Ramos (cell line): Measurements from ENCODE around the gene SLC30A7.
"Not testable (repeated sequence)": the region's sequence is repeated elsewhere in the genome, so short reads cannot be mapped to it uniquely, and the experiment has no call there.

Experiments
- in situ Hi-C: fragments of 300-500 bp; cut with MboI; formaldehyde crosslinking; loops from one replicate; pipeline ENCODE4 v1.14.3; 2022; ENCODE audit warnings: low sequenced_read_pairs; ENCODE audit not compliant: unreplicated experiment

Gene SLC30A7

GRCh38 chr1:100883963-100884362, 11.9 kb upstream of the SLC30A7 start:
- in situ Hi-C loops, result no loop called here

DNA sequence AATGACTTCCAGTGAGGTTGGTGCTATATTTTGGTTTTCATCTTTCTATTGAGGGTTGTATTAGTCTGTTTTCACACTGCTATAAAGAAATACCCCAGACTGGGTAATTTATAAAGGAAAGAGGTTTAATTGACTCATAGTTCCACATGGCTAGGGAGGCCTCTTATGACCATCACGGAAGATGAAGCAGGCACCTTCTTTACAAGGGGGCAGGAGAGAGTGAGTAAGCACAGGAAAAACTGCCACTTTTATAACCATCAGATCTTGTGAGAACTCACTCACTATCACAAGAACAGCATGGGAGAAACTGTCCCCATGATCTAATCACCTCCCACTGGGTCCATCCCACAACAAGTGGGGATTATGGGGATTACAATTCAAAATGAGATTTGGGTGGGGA, 6.9 kb upstream of the SLC30A7 start:
- in situ Hi-C loops, result not testable (repeated sequence)

DNA sequence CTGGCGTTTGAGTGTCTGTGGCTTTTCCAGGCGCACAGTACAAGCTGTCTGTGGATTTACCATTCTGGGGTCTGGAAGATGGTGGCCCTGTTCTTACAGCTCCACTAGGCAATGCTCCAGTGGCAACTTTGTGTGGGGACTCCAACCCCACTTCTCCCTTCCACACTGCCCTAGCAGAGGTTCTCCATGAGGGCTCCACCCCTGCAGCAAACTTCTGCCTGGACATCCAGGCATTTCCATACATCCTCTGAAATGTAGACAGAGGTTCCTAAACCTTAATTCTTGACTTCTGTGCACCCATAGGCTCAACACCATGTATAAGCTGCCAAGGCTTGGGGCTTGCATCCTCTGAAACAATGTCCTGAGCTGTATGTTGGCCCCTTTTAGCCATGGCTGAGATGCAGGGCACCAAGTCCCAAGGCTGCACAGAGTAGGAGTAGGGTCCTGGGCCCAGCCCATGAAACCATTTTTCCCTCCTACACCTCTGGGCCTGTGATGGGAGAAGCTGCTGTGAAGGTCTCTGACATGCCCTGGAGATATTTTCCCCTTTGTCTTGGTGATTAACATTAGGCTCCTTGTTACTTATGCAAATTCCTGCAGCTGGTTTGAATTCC, 5.9 kb upstream of the SLC30A7 start:
- in situ Hi-C loops, result not testable (repeated sequence)

DNA sequence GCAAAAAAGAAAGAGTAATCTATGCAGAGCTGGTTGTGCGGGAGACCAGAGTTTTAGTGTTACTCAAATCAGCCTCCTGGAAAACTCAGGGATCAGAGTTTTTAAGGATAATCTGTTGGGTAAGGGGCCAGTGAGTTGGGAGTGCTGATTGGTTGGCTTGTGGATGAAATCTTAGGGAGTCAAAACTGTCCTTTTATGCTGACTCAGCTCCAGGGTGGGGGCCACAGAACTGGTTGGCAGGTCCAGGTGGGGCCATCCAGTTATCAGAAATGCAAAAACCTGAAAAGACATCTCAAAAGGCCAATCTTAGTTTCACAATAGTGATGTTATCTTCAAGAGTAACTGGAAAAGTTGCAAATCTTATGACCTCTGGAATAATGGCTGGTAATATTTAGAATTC, 4.5 kb upstream of the SLC30A7 start:
- in situ Hi-C loops, result no loop called here

GRCh38 chr1:100892554-100892953, 3.3 kb upstream of the SLC30A7 start:
- in situ Hi-C loops, result no loop called here

DNA sequence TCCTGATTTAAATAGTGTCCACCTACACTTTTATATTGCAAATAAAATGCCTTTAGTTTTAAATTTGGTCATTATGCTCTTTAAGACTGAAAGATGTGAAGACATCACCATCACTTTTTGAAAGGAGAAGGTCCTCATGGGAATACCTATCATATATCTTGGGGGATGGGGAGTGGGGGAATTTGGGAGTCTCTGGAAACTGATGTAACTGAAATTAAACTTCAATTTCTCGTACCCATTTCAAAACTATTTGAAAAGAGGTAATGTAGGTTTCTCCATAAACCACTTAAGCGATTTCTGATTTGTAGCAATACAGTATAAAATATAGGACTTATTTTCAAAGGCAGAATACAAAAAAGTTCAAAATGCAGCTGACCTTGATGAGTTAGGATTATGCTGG, 2.2 kb upstream of the SLC30A7 start:
- in situ Hi-C loops, result no loop called here

DNA sequence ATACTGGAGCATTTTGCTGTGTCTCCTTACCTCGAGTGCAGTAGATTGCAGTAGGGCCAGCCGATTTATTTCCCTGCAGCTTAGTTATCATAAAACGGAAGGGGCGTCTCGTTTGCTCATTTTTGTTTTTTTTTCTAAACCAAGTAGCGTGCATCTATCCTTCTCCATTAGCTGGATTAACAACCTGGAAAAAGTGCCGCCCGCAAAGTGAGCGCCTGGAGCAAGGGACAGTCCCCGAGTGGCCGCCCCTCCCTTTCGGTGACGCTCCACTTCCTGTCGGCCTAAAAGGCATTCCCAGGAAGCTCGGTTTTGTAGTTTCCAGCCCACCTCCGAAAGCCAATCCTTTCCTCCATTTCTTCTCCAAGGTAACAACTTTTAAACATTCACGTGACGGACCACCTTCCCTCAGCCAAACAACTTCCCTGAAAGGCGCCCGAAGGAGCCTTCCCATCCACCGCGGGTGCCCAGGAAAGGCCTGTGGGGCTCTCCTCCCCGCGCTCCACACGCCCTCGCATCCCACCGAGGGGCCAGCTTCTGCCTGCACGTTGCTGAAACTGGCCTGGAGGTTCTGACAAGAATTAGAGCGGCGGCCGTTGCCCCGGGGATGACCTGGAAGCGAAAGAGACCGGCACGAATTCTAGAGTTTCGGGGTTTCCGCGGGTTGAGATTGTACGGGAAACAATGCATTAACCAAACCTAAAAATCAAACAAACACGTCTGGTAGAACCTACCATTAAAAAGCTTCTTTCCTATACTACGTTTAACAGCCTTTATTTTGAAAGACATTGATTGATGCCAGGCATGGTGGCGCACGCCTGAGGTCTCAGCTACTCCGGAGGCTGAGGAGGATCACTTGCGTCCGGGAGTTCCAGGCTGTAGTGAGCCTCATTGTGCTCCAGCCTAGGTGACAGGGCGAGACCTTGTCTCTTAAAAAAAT, 1.0 kb upstream of the SLC30A7 start, which contains the start of gene EXTL2:
EXTL2 (minus strand) TSS at position 240 of the 937 bp plus-strand sequence. CDS start 6,085 bp downstream, outside the sequence.
- in situ Hi-C loops, result no loop called here

GRCh38 chr1:100896481-100896982, 642 bp downstream of the SLC30A7 start:
- in situ Hi-C loops, result no loop called here

- in situ Hi-C loops, result no loop called here
These were observed 6.5 kb downstream of the SLC30A7 start for GRCh38 chr1:100902365-100902764.

DNA sequence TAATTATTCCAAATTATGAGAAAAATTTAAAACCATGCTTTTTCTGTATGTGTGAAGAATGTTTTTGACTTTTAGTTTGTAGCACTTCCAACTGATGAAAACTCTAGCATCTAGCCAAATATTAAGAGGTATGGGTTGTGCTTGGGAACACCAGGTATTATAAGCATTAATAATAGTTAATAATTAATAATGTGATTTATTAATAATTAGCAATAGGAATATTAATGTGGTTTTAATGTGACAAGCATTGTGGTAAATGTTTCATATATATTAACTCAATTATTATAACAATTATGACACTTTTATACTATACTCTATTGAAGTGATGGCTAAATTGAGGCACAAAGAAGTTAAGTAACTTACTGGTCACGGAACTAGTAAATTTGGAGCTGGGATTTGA, 7.9 kb downstream of the SLC30A7 start:
- in situ Hi-C loops, result no loop called here

DNA sequence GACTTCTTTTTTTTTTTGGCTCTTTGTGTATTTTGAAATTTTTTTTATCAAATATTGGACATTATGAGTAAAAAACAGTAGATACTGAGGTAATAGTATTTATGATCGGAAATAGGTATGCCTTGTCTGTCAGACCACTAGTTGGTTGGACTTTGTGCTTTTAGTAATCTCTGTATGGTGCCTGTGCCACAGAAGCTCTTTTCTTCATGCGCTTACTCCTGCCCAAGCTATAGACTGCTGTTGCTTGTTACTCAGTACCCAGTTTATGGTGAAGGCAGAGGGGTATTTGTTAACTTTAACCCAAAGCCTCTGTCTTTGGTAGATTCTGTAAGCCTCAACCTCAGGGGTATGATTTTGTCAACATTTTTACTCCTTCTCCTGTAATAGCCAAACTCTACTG, 8.6 kb downstream of the SLC30A7 start:
- in situ Hi-C loops, result no loop called here

DNA sequence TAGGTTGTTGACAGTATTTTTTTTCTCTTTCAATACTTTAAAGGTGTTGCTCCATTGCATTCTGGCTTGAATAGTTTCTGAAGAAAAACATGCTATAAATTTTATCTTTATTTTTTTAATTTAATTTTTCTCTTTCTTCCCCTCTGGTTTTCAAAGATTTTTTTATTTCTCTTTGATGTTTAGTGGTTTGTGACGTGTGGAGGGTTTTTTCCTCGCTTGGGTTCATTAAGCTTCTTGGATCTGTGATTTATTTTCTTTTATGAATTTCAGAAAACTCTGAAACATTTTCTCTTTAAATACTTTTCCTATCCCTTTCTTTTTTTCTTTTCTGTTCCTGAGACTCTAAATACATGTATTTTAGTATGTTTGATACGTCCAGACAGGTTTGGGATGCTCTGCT, 9.3 kb downstream of the SLC30A7 start:
- in situ Hi-C loops, result no loop called here

DNA sequence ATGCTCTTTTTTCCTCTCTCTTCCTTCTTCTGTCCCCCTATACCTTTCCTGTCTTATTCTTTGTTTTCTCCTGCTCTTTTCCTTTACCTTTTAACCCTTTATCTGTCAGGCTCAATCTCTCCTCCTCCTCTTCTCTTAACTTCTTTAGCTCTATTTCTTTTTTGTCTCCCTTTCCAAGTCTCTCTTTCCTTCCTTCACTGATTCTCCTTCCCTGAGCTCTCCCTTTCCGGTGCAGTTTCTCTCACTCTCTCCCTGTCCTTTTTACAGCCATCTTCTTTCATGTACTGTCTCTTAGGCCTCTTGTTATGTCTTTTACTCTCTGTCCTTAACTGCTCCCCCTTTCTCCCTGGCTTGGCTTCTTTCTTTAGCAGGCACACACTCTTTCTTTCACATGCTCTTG, 12.0 kb downstream of the SLC30A7 start:
- in situ Hi-C loops, result no loop called here

DNA sequence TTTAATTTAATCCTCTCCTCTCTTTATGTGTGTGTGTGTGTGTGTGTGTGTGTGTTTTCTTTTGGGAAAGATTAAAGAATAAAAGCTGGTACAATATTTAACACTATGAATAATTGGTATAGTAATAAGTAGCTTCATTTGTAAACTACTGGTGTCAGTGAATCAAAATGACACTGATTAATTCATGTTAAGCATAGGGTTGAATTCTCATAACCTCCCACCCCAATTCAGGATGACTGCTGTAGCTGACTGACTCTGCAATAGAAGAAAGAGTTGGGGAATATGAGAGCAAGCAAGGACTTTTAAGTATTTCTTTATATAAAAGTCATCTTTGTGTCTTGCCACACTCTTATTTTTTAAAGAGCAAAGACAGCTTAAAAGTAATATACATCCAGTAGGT, 13.1 kb downstream of the SLC30A7 start:
- in situ Hi-C loops, result no loop called here

GRCh38 chr1:100912019-100912418, 16.1 kb downstream of the SLC30A7 start:
- in situ Hi-C loops, result no loop called here

GRCh38 chr1:100921110-100921706, 25.3 kb downstream of the SLC30A7 start:
- in situ Hi-C loops, result no loop called here

DNA sequence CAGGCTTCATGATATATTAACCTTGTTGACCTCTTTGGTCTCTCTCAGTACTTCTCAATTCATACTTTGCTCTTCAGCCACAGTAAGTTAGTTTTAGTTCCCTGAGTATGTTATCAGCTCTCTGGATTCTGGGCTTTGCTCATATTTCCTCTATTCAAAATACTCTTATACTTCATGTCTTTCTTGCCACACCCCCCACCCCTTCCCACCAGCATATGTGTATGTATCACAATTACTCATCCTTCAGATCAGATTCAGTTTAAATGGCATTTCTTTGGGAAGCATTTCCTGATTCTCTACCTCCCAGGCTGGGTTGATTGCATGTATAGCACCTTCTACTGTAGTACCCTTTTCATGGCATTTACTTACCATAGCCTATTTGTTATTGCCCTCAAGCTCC, 28.3 kb downstream of the SLC30A7 start:
- in situ Hi-C loops, result no loop called here

- in situ Hi-C loops, result loop anchor here (5.0 kb wide), 1 partner anchor 357 kb away; no protein-coding TSS in a partner anchor
These were observed 29.1 kb downstream of the SLC30A7 start for GRCh38 chr1:100924991-100925390.

DNA sequence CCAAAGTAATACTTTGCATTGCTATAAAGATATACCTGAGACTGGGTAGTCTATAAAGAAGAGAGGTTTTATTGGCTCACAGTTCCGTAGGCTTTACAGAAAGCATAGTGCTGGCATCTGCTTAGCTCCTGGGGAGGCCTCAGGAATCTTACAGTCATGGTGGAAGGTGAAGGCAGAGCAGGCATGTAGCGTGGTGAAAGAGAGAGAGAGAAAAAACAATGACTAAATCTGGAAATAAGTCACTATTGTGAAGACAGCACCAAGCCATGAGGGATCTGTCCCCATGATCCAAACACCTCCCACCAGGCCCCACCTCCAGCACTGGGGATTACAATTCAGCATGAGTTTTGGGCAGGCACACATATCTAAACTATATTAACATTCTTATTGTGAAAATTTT, 30.4 kb downstream of the SLC30A7 start:
- in situ Hi-C loops, result loop anchor here (5.0 kb wide), 1 partner anchor 356 kb away; no protein-coding TSS in a partner anchor

- in situ Hi-C loops, result loop anchor here (5.0 kb wide), 1 partner anchor 355 kb away; no protein-coding TSS in a partner anchor
These were observed 31.4 kb downstream of the SLC30A7 start for GRCh38 chr1:100927276-100927675.

GRCh38 chr1:100928128-100928527, 32.2 kb downstream of the SLC30A7 start:
- in situ Hi-C loops, result loop anchor here (5.0 kb wide), 1 partner anchor 354 kb away; no protein-coding TSS in a partner anchor
